Immature natural killer cell (primary cell): Measurements from ENCODE around the gene TRIM71. TPM values are rescaled to one million over a fixed set of nuclear protein-coding genes. Genes with fewer than 3 reads are reported as not detected.
"Not testable (repeated sequence)": the region's sequence is repeated elsewhere in the genome, so short reads cannot be mapped to it uniquely, and the experiment has no call there.

ENCODE experiments used
- DNase-seq, 3 donors: peaks; one replicate each; pipeline ENCODE4 v3.0.0; 2022; ENCODE audit warnings: mixed read lengths in 1 of 3
- H3K27ac Mint-ChIP-seq, 6 donors: one replicate each; pipeline ENCODE4 v1.8.0; 2020; ENCODE audit warnings: mixed read lengths in 6 of 6, mild to moderate bottlenecking in 5 of 6, inconsistent platforms in 4 of 6, moderate library complexity in 3 of 6
- H3K27me3 Mint-ChIP-seq, 3 donors: one replicate each; pipeline ENCODE4 v1.8.0; 2020 to 2021; ENCODE audit warnings: low read depth in 3 of 3, mild to moderate bottlenecking in 3 of 3, mixed read lengths in 3 of 3, moderate library complexity in 3 of 3, inconsistent platforms in 1 of 3
- H3K36me3 Mint-ChIP-seq, 3 donors: one replicate each; pipeline ENCODE4 v1.8.0; 2020; ENCODE audit warnings: mixed read lengths in 3 of 3, inconsistent platforms in 2 of 3, mild to moderate bottlenecking in 2 of 3
- H3K4me1 Mint-ChIP-seq, 2 donors: one replicate each; pipeline ENCODE4 v1.8.0; 2020; ENCODE audit warnings: inconsistent platforms in 2 of 2, mild to moderate bottlenecking in 2 of 2, mixed read lengths in 2 of 2, moderate library complexity in 1 of 2
- H3K4me3 Mint-ChIP-seq, 5 donors: one replicate each; pipeline ENCODE4 v1.8.0; 2020; ENCODE audit warnings: mild to moderate bottlenecking in 5 of 5, mixed read lengths in 5 of 5, inconsistent platforms in 3 of 5, moderate library complexity in 3 of 5
- H3K9me3 Mint-ChIP-seq, 6 donors: one replicate each; pipeline ENCODE4 v1.8.0; 2020; ENCODE audit warnings: mild to moderate bottlenecking in 6 of 6, mixed read lengths in 6 of 6, inconsistent platforms in 4 of 6, moderate library complexity in 3 of 6
- polyA plus RNA-seq, 3 donors: library from polyadenylated mRNA; unstranded; fragments of 300-500 nt; fragmentation: Illumina TruSeq; gene quantifications; one replicate each; pipeline ENCODE4 v1.2.3, GENCODE V29; 2021

Gene TRIM71
- not detected for polyA plus RNA-seq

DNA sequence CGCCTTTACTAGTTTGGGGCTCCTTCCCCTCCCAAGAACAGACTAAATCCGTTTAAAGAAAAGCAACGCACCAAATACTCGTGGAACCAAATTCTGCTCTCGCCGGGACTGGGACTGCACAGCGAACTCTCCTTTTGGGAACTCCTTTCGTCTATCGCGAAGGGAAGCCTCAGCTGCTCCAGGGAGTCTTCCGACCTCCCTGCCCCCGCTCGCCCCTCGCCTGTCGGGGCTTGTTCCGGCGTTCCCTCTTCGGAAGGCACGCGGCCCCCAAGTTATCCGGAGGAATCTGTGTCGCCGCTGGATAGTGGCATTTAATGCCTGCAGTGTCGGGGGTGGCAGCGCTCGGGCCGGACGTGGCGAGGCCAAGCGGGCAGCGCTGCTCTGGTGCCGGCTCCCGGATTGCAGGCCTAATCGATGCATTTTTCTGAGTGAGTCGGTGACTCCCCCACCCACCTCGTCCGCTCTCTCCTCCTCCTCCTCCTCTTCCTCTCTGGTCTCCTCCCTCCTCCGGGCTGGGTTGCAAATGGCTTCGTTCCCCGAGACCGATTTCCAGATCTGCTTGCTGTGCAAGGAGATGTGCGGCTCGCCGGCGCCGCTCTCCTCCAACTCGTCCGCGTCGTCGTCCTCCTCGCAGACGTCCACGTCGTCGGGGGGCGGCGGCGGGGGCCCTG lies at the start of gene TRIM71:
Gene TRIM71 (plus strand): TSS at position 440 of the 671 bp plus-strand sequence. CDS start 84 bp downstream, at position 524.
- H3K4me1 Mint-ChIP-seq = peaks cover 0 to 3% of the 10 kb centered on the region in 2 donors
- no peak for DNase-seq
- no peak within 1 kb of the TSS for H3K27ac Mint-ChIP-seq
- no peaks in the 10 kb centered on the region for H3K9me3 Mint-ChIP-seq
- H3K27me3 Mint-ChIP-seq = peaks cover 11 to 19% (median 14%) of the 10 kb centered on the region in 3 donors
- H3K4me3 Mint-ChIP-seq = peak within 1 kb of the TSS in 4 of 5 donors; percentile 27 to 64 (median 48)
- peaks cover 0 to 4% (median 0%) of the 10 kb centered on the region in 3 donors for H3K36me3 Mint-ChIP-seq

- no peak for DNase-seq
- H3K4me3 Mint-ChIP-seq = no peak overlapping the region
- H3K36me3 Mint-ChIP-seq = peaks cover 4 to 15% (median 7%) of the 10 kb centered on the region in 3 donors
- H3K27ac Mint-ChIP-seq = no peak overlapping the region
- H3K27me3 Mint-ChIP-seq = peaks cover 0 to 4% (median 3%) of the 10 kb centered on the region in 3 donors
- H3K9me3 Mint-ChIP-seq = peaks cover 0 to 1% (median 0%) of the 10 kb centered on the region in 6 donors
- peaks cover 8 to 23% of the 10 kb centered on the region in 2 donors for H3K4me1 Mint-ChIP-seq
Measured at GRCh38 chr3:32778389-32778788, 39.4 kb upstream of the TRIM71 start.

GRCh38 chr3:32780071-32780734 lies 37.6 kb upstream of the TRIM71 start:
- Mint-ChIP-seq H3K27ac (no peak overlapping the region), H3K36me3 (peaks cover 0 to 7% (median 3%) of the 10 kb centered on the region in 3 donors), H3K9me3 (peaks cover 0 to 1% (median 0%) of the 10 kb centered on the region in 6 donors), H3K27me3 (peaks cover 0 to 4% (median 3%) of the 10 kb centered on the region in 3 donors), H3K4me3 (peak overlapping the region; percentile 42 to 96 (median 92)), H3K4me1 (peaks cover 8 to 23% of the 10 kb centered on the region in 2 donors)
- no peak for DNase-seq

GRCh38 chr3:32780735-32781210 lies 37.0 kb upstream of the TRIM71 start:
- Mint-ChIP-seq H3K4me3 (peak overlapping the region; percentile 88 to 96 (median 93)), H3K4me1 (peaks cover 8 to 23% of the 10 kb centered on the region in 2 donors), H3K27me3 (peaks cover 0 to 4% (median 3%) of the 10 kb centered on the region in 3 donors), H3K27ac (peak overlapping the region in 5 of 6 donors; percentile 23 to 94 (median 76)), H3K36me3 (peaks cover 0 to 5% (median 3%) of the 10 kb centered on the region in 3 donors), H3K9me3 (peaks cover 0 to 1% (median 0%) of the 10 kb centered on the region in 6 donors)
- peak in 1 of 3 donors; percentile 12 for DNase-seq

GRCh38 chr3:32781211-32781968 lies 36.4 kb upstream of the TRIM71 start:
- peaks cover 0 to 3% (median 0%) of the 10 kb centered on the region in 3 donors for H3K36me3 Mint-ChIP-seq
- peak; percentile 63 to 67 (median 64) for DNase-seq
- H3K27me3 Mint-ChIP-seq = peaks cover 0 to 4% (median 3%) of the 10 kb centered on the region in 3 donors
- peak overlapping the region in 5 of 6 donors; percentile 23 to 94 (median 76) for H3K27ac Mint-ChIP-seq
- H3K4me1 Mint-ChIP-seq = peaks cover 8 to 23% of the 10 kb centered on the region in 2 donors
- H3K9me3 Mint-ChIP-seq = peaks cover 0 to 1% (median 0%) of the 10 kb centered on the region in 6 donors
- H3K4me3 Mint-ChIP-seq = peak overlapping the region; percentile 88 to 96 (median 93)

DNA sequence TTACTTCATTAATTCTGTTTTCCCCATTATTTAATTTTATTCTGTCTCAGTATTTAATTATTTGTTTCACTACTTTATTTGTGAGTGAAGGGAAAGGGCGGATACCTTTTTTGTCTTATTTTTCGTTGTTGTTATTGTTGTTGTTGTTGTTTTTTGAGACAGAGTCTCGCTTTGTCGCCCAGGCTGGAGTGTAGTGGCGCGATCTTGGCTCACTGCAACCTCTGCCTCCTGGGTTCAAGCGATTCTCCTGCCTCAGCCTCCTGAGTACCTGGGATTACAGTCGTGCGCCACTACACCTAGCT lies 35.9 kb upstream of the TRIM71 start:
- not testable (repeated sequence) for H3K27me3 Mint-ChIP-seq

GRCh38 chr3:32782407-32782806 lies 35.4 kb upstream of the TRIM71 start:
- Mint-ChIP-seq H3K9me3 (peaks cover 0 to 2% (median 0%) of the 10 kb centered on the region in 6 donors), H3K27me3 (peaks cover under 1 to 3% (median 2%) of the 10 kb centered on the region in 3 donors), H3K27ac (peak overlapping the region in 4 of 6 donors; percentile 6 to 62 (median 41)), H3K4me1 (peaks cover 8 to 23% of the 10 kb centered on the region in 2 donors), H3K4me3 (peak overlapping the region; percentile 51 to 71 (median 64)), H3K36me3 (peaks cover 0 to 3% (median 0%) of the 10 kb centered on the region in 3 donors)
- no peak for DNase-seq

More for the DNA sequence above, 35.9 kb upstream of the TRIM71 start:
- H3K27ac Mint-ChIP-seq = peak overlapping the region in 1 of 6 donors; percentile 30
- H3K36me3 Mint-ChIP-seq, DNase-seq, H3K9me3 Mint-ChIP-seq: not testable (repeated sequence)
- peak overlapping the region; percentile 51 to 71 (median 64) for H3K4me3 Mint-ChIP-seq
- H3K4me1 Mint-ChIP-seq = peaks cover 8 to 23% of the 10 kb centered on the region in 2 donors

DNA sequence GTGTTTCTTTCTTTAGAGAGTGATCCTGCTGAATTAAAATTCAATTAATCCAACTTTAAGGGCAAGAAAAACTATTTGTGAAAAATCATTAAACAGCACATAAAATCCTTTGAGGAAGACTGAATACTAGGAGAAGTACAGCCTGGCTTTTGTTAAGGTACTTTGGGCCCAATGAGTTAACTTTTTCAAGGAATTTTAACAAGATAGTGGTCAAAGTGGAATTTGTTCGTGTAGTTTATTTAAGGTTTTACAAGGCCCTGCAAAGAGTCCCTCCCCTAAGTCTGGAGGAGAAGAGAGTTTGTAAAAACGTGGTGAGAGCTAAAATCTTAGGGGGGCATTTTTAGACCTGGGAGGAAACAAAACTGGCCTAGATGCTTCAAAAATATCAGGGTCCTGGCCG lies 26.0 kb upstream of the TRIM71 start:
- Mint-ChIP-seq H3K27me3 (peaks cover 0 to 5% (median 3%) of the 10 kb centered on the region in 3 donors), H3K27ac (no peak overlapping the region), H3K4me3 (no peak overlapping the region), H3K36me3 (no peaks in the 10 kb centered on the region), H3K9me3 (peaks cover 0 to 1% (median 0%) of the 10 kb centered on the region in 6 donors), H3K4me1 (no peaks in the 10 kb centered on the region)
- no peak for DNase-seq

GRCh38 chr3:32794487-32795308 lies 23.1 kb upstream of the TRIM71 start:
- Mint-ChIP-seq H3K4me1 (no peaks in the 10 kb centered on the region), H3K4me3 (no peak overlapping the region), H3K27ac (no peak overlapping the region)

GRCh38 chr3:32796384-32796950 lies 21.3 kb upstream of the TRIM71 start:
- DNase-seq, H3K27ac Mint-ChIP-seq, H3K27me3 Mint-ChIP-seq, H3K4me1 Mint-ChIP-seq, H3K4me3 Mint-ChIP-seq, H3K9me3 Mint-ChIP-seq, H3K36me3 Mint-ChIP-seq: not testable (repeated sequence)

More at GRCh38 chr3:32794487-32795308, 23.1 kb upstream of the TRIM71 start:
- no peak for DNase-seq
- peaks cover 0 to 6% (median 2%) of the 10 kb centered on the region in 3 donors for H3K27me3 Mint-ChIP-seq
- no peaks in the 10 kb centered on the region for H3K9me3 Mint-ChIP-seq
- H3K36me3 Mint-ChIP-seq = no peaks in the 10 kb centered on the region

GRCh38 chr3:32797776-32798175 lies 20.0 kb upstream of the TRIM71 start:
- H3K27ac Mint-ChIP-seq = no peak overlapping the region
- H3K4me1 Mint-ChIP-seq = no peaks in the 10 kb centered on the region
- DNase-seq = no peak
- no peak overlapping the region for H3K4me3 Mint-ChIP-seq
- H3K36me3 Mint-ChIP-seq = no peaks in the 10 kb centered on the region
- H3K27me3 Mint-ChIP-seq = peaks cover 0 to 6% (median 2%) of the 10 kb centered on the region in 3 donors
- no peaks in the 10 kb centered on the region for H3K9me3 Mint-ChIP-seq

DNA sequence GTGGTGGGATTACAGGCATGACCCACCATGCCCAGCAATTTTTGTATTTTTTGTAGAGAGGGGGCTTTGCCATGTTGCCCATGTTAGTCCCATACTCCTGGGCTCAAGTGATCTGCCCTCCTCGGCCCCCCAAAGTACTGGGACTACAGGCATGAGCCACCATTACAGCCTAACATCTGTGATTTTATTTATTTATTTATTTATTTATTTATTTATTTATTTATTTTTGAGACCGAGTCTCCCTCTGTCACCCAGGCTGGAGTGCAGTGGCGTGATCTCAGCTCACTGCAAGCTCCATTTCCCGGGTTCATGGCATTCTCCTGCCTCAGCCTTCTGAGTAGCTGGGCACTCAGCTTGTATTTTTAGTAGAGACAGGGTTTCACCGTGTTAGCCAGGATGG lies 16.4 kb upstream of the TRIM71 start:
- H3K27ac Mint-ChIP-seq, H3K36me3 Mint-ChIP-seq, H3K4me3 Mint-ChIP-seq, H3K4me1 Mint-ChIP-seq, H3K9me3 Mint-ChIP-seq, DNase-seq, H3K27me3 Mint-ChIP-seq: not testable (repeated sequence)
